ENCODE data around the gene RFX1. TPM values are rescaled to one million over a fixed set of nuclear protein-coding genes. Genes with fewer than 3 reads are reported as not detected.
A peak's percentile ranks its signal among the peaks of the same experiment; 100 is the strongest.
"Not testable (repeated sequence)": the region's sequence is repeated elsewhere in the genome, so short reads cannot be mapped to it uniquely, and the experiment has no call there.

The RFX1 gene
- total RNA-seq, 1 experiment from 2014 or later = 7.5 TPM

GRCh38 chr19:13969897-13970296 lies 36.2 kb downstream of the RFX1 start:
- no peak for DNase-seq (ENCODE audit: low read depth)

GRCh38 chr19:13968999-13969398 lies 37.1 kb downstream of the RFX1 start:
- in situ Hi-C loops (cut with HindIII; ENCODE audit: low pct_unique_long_range_greater_than_20kb, low sequenced_read_pairs) = no loop called here
- DNase-seq (ENCODE audit: low read depth) = no peak

More at GRCh38 chr19:13969897-13970296, 36.2 kb downstream of the RFX1 start:
- in situ Hi-C loops (cut with HindIII; ENCODE audit: low pct_unique_long_range_greater_than_20kb, low sequenced_read_pairs) = no loop called here

DNA sequence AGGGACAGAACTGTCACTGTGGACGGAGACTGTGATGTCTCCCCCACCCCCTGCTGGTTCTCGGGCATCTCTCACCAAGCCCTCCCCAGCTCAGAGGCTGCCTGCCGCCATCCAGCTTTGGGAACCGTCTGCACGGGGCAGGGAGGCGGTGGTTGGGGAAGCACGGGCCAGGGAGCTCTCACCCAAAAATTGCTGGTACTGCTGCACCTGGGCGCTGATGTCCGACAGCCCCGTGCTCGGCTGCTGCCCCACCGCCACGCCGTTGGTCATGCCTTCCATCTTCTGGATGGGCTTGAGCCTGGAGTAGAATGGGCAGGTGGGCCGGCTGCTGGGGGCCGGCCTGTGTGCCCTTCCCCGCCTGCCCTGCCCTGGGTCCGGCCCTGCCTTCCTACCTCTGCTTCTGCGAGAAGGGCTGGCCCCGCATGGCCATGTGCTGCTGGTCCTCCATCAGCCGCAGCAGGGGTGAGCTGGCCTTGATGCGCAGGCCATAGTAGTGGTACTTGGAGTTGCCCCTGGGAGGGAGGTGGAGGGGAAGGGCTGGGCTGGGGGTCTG lies 37.7 kb downstream of the RFX1 start:
- in situ Hi-C loops (cut with HindIII; ENCODE audit: low pct_unique_long_range_greater_than_20kb, low sequenced_read_pairs) = no loop called here
- no peak for DNase-seq (ENCODE audit: low read depth)

DNA sequence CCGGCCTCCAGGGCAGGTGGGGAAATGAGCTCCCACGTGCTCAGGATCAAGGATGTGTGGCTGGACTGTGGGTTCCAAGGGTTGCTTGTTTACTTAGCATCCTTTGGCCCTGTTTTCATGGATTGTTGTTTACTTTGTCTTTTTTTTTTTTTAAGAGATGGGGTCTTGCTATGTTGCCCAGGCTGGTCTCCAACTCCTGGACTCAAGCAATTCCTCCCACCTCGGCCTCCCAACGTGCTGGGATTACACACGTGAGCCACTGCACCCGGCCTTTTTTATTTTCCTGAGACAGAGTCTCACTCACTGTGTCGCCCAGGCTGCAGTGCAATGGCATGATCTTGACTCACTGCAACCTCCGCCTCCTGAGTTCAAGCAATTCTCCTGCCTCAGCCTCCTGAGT lies 38.9 kb downstream of the RFX1 start:
- DNase-seq (ENCODE audit: low read depth); in situ Hi-C loops (cut with HindIII; ENCODE audit: low pct_unique_long_range_greater_than_20kb, low sequenced_read_pairs): not testable (repeated sequence)

- in situ Hi-C loops (cut with HindIII; ENCODE audit: low pct_unique_long_range_greater_than_20kb, low sequenced_read_pairs) = no loop called here
- DNase-seq (ENCODE audit: low read depth) = no peak
Observed at GRCh38 chr19:13966684-13967128, 39.4 kb downstream of the RFX1 start.

GRCh38 chr19:13965926-13966683 lies 40.0 kb downstream of the RFX1 start:
- in situ Hi-C loops (cut with HindIII; ENCODE audit: low pct_unique_long_range_greater_than_20kb, low sequenced_read_pairs) = no loop called here
- no peak for DNase-seq (ENCODE audit: low read depth)

GRCh38 chr19:13965377-13965896 lies 40.7 kb downstream of the RFX1 start:
- in situ Hi-C loops (cut with HindIII; ENCODE audit: low pct_unique_long_range_greater_than_20kb, low sequenced_read_pairs) = no loop called here
- no peak for DNase-seq (ENCODE audit: low read depth)

- peak; percentile 17 for DNase-seq (ENCODE audit: low read depth)
- in situ Hi-C loops (cut with HindIII; ENCODE audit: low pct_unique_long_range_greater_than_20kb, low sequenced_read_pairs) = no loop called here
Observed at GRCh38 chr19:13964776-13965175, 41.3 kb downstream of the RFX1 start.

DNA sequence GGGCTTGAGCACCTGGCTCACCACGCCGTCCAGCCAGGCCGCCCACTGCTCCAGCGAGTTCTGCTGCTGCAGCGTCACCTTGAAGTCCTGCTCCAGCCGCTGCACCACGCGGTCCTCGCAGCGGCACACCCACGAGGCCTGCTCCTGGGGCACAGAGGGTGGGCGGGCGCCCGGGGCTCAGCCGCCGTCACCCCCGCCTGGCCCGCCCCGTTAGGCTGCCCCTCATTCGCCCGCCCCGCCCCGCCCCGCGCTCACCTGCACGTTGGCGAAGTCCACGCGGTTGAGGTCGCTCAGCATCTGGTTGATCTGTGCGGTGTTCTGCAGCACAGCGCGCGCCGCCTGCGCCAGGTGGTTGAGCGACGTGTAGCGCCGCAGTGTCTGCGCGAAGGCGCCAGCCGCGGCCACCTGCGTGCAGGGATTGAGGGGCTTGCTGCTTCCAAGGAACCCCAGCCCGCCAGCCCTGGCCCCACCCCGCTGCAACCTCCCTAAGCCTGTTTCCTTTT lies 42.5 kb downstream of the RFX1 start:
- in situ Hi-C loops (cut with HindIII; ENCODE audit: low pct_unique_long_range_greater_than_20kb, low sequenced_read_pairs) = no loop called here
- DNase-seq (ENCODE audit: low read depth) = no peak

GRCh38 chr19:13962699-13963602 lies 43.2 kb downstream of the RFX1 start:
- in situ Hi-C loops (cut with HindIII; ENCODE audit: low pct_unique_long_range_greater_than_20kb, low sequenced_read_pairs) = no loop called here

GRCh38 chr19:13961826-13962698 lies 44.1 kb downstream of the RFX1 start:
- in situ Hi-C loops (cut with HindIII; ENCODE audit: low pct_unique_long_range_greater_than_20kb, low sequenced_read_pairs) = no loop called here

More at GRCh38 chr19:13962699-13963602, 43.2 kb downstream of the RFX1 start:
- DNase-seq (ENCODE audit: low read depth) = no peak

DNA sequence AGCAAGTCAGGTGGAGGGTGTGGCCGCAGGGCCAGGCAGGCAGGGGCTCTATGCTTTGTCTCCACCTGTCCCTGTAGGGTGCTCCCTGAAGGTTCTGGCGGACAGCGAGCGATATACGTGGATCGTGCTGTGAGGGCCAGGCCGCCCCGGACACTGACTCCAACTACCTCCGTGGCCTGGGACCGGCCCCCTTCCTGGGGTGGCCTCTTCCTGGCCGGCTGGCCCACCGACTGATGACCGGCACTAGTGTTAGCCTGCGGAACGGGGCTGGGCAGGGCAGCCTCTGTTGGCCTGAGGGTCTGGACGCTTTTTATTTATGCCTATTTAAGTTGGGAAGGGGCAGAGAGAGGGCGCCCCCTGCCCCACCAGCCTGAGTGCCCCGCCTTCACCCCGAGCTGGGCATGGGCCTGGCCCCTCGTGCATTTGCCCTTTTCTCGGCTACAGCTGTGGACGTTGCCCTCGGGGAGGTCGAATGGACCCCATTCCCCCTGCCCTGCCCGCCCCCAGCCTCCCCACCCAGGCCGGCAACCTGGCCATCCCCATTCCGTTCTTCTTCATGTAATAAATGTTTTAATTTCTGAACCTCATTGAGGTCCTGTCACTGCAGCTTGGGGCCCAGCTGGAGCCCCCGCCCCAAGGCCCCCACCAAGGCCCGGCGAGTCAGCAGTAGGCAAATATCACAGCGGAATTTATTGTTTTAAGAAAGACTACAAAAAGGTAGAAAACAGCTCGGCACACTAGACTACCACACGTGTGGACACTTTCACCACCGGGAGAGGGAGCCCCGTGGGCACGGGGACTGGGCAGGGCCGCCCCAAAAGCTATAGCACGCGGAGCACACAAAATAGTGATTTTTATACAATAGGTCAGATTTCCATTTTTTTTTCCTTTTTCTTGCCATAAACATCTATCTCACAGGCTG lies 45.0 kb downstream of the RFX1 start:
- in situ Hi-C loops (cut with HindIII; ENCODE audit: low pct_unique_long_range_greater_than_20kb, low sequenced_read_pairs) = no loop called here
- no peak for DNase-seq (ENCODE audit: low read depth)

More at GRCh38 chr19:13961826-13962698, 44.1 kb downstream of the RFX1 start:
- no peak for DNase-seq (ENCODE audit: low read depth)

DNA sequence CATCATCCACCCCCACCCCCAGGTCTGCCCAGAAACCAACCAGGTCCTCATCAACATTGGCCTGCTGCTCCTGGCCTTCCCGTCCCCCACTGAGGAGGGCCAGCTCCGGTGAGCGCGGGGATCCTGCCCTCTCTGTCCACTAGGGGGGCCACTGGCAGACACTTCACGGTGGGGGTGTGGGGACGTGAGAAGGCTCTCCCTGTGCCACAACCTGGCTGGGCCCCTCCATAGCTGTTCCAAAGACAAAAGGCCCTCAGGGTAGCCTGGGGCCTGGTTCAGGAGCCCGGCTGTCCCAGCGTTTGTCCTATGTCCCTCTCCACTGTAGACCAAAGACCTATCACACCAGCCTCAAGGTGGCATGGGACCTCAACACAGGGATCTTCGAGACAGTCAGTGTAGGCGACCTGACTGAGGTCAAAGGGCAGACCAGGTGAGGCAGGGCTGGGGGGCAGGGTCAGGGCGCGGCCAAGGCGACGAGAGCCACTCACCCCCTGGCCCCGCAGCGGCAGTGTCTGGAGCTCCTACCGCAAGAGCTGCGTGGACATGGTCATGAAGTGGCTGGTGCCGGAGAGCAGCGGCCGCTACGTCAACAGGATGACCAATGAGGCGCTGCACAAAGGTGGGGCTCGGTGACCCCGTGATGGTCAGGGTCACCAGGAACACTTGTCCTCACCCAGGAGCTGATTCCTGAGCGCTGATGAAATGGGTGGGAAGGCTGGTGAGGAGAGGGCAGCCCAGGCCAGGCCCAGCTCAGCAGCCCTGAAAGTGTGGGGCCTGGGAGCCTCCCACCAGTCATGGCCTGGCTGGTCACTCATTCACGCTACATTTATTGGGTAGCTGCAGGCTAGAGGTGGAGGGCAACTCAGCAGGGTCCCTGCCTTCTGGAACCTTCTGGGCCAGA lies 45.9 kb downstream of the RFX1 start:
- in situ Hi-C loops (cut with HindIII; ENCODE audit: low pct_unique_long_range_greater_than_20kb, low sequenced_read_pairs) = no loop called here

DNA sequence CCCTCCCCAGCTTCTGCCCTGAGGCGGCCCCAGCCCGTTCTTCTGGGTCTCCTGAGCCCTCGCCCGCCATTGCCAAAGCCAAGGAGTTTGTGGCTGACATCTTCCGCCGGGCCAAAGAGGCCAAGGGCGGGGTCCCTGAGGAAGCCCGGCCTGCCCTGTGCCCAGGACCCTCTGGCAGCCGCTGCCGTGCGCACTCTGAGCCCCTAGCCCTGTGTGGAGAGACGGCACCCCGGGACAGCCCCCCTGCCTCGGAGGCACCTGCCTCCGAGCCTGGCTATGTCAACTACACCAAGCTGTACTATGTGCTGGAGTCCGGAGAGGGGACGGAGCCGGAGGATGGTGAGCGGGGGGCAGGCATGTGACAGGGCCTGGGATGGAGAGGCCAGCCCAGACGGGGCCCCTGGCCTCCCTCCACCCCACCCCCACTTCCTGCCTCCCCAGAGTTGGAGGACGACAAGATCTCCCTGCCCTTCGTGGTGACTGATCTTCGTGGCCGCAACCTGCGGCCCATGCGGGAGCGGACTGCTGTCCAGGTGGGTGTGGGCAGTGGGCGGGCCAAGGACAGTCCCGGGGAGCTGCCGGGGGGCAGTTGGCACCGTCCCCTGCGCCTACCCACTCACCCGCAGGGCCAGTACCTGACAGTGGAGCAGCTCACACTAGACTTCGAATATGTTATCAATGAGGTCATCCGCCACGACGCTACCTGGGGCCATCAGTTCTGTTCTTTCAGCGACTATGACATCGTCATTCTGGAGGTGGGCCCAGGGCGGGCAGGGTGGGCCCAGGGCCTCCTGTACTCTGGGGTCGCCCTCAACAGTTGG lies 46.8 kb downstream of the RFX1 start:
- in situ Hi-C loops (cut with HindIII; ENCODE audit: low pct_unique_long_range_greater_than_20kb, low sequenced_read_pairs) = no loop called here

More for the DNA sequence above, 45.9 kb downstream of the RFX1 start:
- DNase-seq (ENCODE audit: low read depth) = no peak

GRCh38 chr19:13958043-13958442 lies 48.1 kb downstream of the RFX1 start:
- no peak for DNase-seq (ENCODE audit: low read depth)
- in situ Hi-C loops (cut with HindIII; ENCODE audit: low pct_unique_long_range_greater_than_20kb, low sequenced_read_pairs) = no loop called here

More for the DNA sequence above, 46.8 kb downstream of the RFX1 start:
- no peak for DNase-seq (ENCODE audit: low read depth)

All from Caki2 (cell line).